ENCODE data around the gene MEGF6. TPM values are rescaled to one million over a fixed set of nuclear protein-coding genes. Genes with fewer than 3 reads are reported as not detected.

The MEGF6 gene
- total and polyA plus RNA-seq, 2 of the 8 experiments (the other 6 are each of a cell fraction or from before 2014, with no cell fraction given), result 4.1 to 14.8 TPM

DNA sequence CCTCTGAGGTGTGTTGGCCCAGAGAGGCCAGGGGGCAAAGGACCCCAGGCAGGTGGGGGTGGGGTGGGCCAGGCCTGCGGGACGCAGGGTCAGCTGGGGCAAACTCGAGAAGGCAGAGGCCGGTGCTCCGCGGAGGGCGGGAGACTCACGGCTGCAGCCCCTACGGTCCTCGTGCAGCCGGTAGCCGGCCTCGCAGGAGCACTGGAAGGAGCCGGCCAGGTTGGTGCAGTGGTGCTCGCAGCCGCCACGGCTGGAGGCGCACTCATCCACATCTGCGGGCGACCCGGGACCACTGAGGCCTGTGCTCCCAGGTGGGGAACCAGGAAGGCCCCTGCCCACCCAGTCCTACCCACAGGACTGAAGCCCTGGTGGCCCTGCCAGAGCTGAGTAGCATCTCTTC, 101.6 kb downstream of the MEGF6 start:
- Histone ChIP-seq H2BK120ac (replicated peaks; ENCODE audit: low read depth, low read length) (no peak overlapping the region), H3K4ac (replicated peaks; ENCODE audit: insufficient read length, low read depth, low read length) (no peak overlapping the region), H3K36me3 (ENCODE audit: control insufficient read depth in 2 of 4, insufficient read depth in 4 of 4, low read length in 3 of 4) (no peaks in the 10 kb centered on the region), H2AK5ac (ENCODE audit: low read depth, low read length) (no peak overlapping the region), H3K56ac (replicated peaks; ENCODE audit: insufficient read length, low read depth, low read length) (no peak overlapping the region), H3K18ac (ENCODE audit: extremely low read depth, low read length) (no peak overlapping the region), H3K4me2 (ENCODE audit: insufficient read depth in 1 of 2, low read depth in 2 of 2, low read length in 2 of 2) (no peak overlapping the region), H3K9me3 (ENCODE audit: insufficient read depth in 2 of 2, low read depth in 1 of 2, low read length in 1 of 2) (no peaks in the 10 kb centered on the region), H2BK12ac (ENCODE audit: low read depth, low read length) (no peak overlapping the region), H2BK15ac (ENCODE audit: low read length) (no peak overlapping the region), H3K9ac (replicated peaks in 1 of 4; ENCODE audit: extremely low read depth in 1 of 4, low read depth in 3 of 4, low read length in 3 of 4) (no peak overlapping the region), H3K4me1 (replicated peaks in 1 of 4; ENCODE audit: control insufficient read depth in 3 of 4, insufficient read depth in 4 of 4, low read length in 3 of 4) (no peaks in the 10 kb centered on the region), H3K79me2 (ENCODE audit: control insufficient read depth in 1 of 2, insufficient read depth in 2 of 2, low read length in 2 of 2) (no peaks in the 10 kb centered on the region), H3K79me1 (ENCODE audit: low read depth, low read length) (no peaks in the 10 kb centered on the region), H3K23me2 (ENCODE audit: low read depth, low read length) (no peaks in the 10 kb centered on the region), H4K20me1 (replicated peaks in 1 of 2; ENCODE audit: control insufficient read depth in 1 of 2, insufficient read depth in 2 of 2, low read length in 2 of 2) (peaks cover 0 to 12% of the 10 kb centered on the region in 2 experiments), H4K5ac (ENCODE audit: insufficient read length, low read depth, low read length) (no peak overlapping the region), H4K91ac (replicated peaks; ENCODE audit: insufficient read length, low read length) (no peak overlapping the region), H3K23ac (ENCODE audit: insufficient read length) (no peak overlapping the region), H2BK5ac (ENCODE audit: low read depth, low read length) (no peak overlapping the region), H3K14ac (ENCODE audit: insufficient read length) (no peak overlapping the region), H3K27ac (ENCODE audit: low read depth, low read length) (no peak overlapping the region), H2AFZ (ENCODE audit: low read length) (no peak overlapping the region), H2BK20ac (ENCODE audit: low read length) (no peak overlapping the region), H4K8ac (ENCODE audit: extremely low read depth, insufficient read depth, low read length) (no peak overlapping the region), H3K4me3 (ENCODE audit: extremely low read depth in 1 of 4, insufficient read depth in 2 of 4, low read depth in 3 of 4, low read length in 4 of 4) (no peak overlapping the region), H3K27me3 (replicated peaks in 1 of 4; ENCODE audit: control insufficient read depth in 3 of 4, extremely low read depth in 1 of 4, insufficient read depth in 3 of 4, low read length in 3 of 4) (no peaks in the 10 kb centered on the region)
- TF ChIP-seq CHD2 (IDR thresholded peaks at IDR 0.05; ENCODE audit: low read length), result no peak
- no peak for TF ChIP-seq POU5F1 (IDR thresholded peaks at IDR 0.05; ENCODE audit: low read depth, low read length)
- TF ChIP-seq NANOG (IDR thresholded peaks at IDR 0.05; ENCODE audit: insufficient read depth, low read depth, low read length, poor library complexity, severe bottlenecking), result no peak
- no peak for TF ChIP-seq CHD1 (IDR thresholded peaks at IDR 0.05; ENCODE audit: low read depth, low read length)
- TF ChIP-seq CTBP2 (IDR thresholded peaks at IDR 0.05; ENCODE audit: borderline replicate concordance, insufficient read depth, insufficient read length, low read length), result no peak
- no peak for TF ChIP-seq BACH1 (IDR thresholded peaks at IDR 0.05; ENCODE audit: low read length)
- no peak for TF ChIP-seq RXRA (IDR thresholded peaks at IDR 0.05; ENCODE audit: insufficient read depth, low read depth, low read length)
- TF ChIP-seq MAFK (IDR thresholded peaks at IDR 0.05; ENCODE audit: low read depth, low read length), result no peak
- DNase-seq (ENCODE audit: low read depth in 1 of 2, low spot score in 2 of 2) (no peak), FAIRE-seq (no peak)
- CTCF ChIA-PET (ENCODE audit: partially characterized antibody), result interaction anchor here (1.0 to 1.2 kb wide), 2 partner anchors 9 to 26 kb away, joined by 3 read pairs; no protein-coding TSS in a partner anchor
- POLR2A ChIA-PET (ENCODE audit: partially characterized antibody), result no interaction called here
- 90% methylated on average over 15 of the region's 21 CpGs; no CpG with 5 or more reads in 1 of the 2 experiments for WGBS, 2 experiments (ENCODE audit: extremely low coverage in 1 of 2, insufficient coverage in 1 of 2, insufficient read length in 1 of 2, insufficient replicate concordance in 2 of 2, low coverage in 1 of 2, low lambda C conversion rate in 2 of 2, missing lambda C conversion rate in 1 of 2)

Measured in H1 (cell line).